ENCODE data around the gene KRT82.

KRT82 gene

DNA sequence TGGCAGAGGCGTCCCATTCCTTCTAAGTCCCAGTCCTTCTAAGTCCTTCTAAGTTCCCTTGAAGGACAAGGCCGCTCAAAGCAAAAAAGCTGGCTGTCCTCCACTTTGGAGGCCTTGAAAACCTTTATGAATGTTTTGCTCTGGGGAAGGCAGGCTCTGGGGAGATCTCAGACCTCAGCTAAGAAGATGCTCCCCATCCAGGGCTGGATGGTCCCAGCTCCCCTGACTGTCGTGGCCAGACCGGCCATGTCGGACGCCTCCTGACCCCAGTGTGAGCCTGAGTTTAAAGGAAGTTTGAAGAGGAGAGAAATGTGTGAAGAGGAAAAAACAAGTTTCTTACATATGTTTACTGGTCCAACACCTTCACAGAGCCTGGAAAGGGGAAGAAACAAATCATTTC, 26.6 kb downstream of the KRT82 start:
- DNase-seq: no peak

DNA sequence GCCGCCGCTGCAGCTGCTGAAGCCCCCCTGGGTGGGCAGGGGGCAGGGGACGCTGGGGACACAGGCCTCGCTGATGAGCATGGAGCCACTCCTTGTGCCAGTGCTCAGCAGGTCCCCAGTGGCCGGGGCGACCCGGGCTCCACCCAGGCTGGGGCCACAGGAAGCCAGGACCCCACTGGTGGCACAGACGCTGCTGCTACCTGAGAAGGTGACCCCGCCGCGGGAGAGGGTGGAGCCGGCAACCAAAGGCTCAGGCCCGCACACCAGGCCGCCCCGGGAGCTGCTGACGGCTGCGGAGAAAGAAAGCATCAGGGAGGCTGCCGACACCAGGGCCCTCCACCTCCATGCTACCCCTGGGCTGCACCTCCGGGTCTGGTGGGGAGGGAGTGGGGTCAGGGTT, 28.0 kb downstream of the KRT82 start:
- no peak for DNase-seq

DNA sequence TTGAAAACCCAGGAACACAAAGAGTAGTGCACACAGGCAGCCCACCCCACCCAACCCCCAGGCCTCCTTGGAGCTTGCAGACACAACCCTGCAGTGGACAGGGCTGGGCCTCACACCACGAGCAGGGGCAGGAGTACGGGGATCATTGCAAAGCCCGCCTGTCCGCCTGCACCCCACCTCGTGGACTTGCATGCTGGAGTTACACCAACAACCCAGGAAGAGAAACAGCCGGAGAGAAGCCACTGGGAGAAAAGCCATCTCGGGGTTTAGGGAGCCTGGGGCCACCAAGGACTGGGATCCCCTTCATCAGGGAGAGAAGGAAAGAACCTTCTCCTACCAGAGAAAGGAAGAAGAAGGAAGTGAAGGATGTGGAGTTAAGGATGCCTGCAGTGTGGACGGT, 28.9 kb downstream of the KRT82 start:
- DNase-seq: no peak

DNA sequence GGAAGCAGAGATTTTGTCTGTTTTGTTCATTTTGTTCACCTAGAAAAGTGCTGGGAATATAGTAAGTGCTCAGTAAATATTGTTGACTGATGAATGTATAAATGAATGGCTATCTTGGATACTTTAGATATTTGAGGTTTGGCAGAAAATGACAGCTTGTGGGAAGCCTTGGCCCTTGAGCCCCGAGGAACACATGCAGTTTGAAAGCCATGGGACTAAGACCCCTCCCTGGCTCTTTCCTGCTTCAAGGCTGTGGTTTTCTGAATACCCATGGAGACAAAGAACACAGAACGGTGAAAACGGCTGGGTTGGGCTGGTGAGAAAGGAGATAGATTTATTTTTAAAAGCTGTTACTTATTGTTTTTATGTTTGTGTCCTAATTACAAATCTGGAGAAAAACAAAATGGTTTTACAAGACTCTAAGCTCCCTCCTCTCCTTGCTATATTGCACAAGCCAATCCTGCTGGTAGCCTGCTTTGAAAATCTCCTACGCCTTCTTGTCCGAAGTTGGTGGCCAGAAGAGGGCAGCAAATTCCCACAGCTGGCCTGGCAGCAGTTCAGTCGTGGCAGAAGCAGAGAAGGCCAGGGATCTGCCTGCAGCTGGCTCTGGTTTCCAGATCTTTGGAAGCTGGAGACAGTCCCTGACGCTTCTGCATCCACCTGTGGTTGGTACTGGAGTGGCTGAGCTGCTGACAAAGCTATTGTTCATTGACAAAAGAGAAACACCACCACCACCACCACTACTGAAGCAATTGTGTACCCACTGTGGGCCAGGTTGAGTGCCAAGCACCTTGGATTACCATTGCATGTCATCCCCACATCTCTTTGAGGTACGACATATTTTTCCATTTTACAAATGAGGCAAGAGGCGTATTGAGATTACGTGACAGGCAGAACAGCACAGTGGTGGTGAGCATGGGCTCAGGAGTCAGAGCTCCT, 33.6 kb downstream of the KRT82 start:
- DNase-seq: peak; percentile 60 to 72

DNA sequence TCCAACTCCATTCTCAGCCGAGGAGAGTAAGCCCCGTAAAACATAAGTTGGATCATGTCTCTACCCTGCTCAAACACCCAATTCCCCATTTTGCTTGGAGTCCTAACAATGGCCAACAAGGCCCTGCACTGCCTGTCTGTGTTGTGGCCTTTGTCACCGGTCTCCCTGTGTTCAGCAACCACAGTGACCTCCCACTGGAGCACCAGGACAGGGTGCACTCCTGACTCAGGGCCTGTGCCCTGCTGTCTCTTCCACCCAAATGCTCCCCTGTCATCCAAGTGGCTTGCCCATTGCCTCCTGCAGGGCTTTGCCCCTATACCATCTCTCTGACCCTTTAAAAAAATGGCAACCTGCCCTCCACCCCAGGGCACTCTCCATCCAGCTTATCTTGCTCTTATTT, 34.4 kb downstream of the KRT82 start:
- DNase-seq: no peak

DNA sequence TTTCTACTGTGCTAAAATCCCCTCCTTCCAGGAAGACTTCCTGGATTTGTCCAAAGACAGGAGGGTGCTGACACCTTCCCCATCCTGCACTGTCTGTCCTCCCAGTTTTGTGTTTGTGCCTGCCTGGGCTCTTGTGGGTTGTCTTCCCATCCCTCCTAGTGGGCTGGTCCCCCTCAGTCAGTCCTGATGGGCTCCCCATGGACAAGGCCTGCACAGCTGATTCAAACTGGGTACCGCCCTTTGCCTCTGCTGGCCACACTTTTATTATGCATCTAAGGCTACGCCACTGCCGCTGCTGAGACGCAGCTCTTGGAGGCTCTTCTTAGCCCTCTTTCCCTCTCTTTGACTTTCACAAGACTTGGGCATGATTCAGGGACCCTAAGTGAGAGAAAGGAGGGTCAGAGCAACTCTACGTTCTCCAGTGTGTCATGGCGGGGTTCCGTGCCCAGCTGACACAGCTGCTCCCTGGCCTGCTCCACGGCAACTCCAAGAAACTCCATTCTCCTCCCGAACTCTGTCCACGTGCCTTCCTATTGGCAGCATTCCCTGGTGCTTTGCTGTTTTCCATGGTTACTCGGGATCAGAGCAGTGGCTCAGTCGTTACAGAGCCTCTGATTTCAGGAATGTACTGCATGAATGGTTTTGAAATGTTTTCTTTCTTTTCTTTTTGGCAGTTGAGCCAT, 35.1 kb downstream of the KRT82 start:
- no peak for DNase-seq

DNA sequence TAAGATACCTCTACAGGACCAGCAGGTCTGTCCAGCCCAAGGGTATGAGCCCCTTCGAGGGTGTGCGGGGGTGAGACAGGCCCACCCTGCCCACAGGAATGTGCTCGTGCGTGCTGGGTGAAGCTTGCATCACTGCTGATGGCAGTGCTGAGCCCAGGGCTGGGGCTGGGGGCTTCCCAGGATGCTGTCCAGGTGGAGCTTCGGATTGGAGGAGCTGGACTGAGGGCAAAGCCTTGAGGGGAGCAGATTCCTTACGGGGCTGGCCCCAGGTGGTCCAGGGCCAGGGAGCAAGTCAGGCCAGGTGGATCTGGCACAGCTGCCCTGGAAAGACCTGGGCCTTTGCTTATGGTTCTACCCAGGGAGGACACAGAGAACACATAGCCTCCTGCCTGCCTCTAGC, 36.3 kb downstream of the KRT82 start:
- DNase-seq: no peak

DNA sequence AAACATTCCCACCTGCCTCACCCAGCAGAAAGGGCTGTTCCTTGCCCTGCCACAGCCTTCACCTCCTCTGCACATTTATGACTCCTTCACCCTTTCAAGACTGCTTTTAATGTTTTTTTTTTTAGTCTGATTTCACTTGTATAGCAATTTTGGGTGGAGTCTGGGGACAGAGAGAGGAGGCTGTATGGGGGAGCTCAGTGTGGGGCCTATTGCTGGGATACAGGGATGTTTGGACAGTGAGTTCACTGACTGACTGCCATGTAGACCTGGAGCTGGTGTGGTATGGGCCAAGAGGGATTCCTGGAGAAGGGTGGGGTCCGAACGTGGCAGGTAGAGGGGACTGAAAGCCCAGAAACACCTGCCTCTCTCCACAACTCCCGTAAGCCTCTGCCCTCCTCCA, 36.9 kb downstream of the KRT82 start:
- no peak for DNase-seq

DNA sequence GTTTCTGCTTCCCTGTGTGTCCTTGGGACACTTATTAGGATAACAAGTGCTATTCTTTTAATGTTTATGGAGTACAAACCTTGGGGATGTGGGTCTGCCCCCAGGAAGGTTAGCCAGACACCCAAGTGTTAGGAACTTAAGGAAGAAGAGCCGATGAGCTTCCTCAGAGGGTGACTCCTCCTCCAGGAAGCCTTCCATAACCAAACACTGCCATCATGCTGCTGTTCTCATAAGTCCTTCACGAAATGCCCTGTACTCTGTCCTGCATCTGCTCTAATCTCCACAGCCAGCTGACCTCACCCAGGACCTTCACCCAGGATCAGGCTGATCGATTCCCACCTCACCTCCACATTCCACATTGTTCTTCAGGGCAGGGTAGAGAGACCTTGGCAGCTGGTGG, 37.6 kb downstream of the KRT82 start:
- DNase-seq: no peak

DNA sequence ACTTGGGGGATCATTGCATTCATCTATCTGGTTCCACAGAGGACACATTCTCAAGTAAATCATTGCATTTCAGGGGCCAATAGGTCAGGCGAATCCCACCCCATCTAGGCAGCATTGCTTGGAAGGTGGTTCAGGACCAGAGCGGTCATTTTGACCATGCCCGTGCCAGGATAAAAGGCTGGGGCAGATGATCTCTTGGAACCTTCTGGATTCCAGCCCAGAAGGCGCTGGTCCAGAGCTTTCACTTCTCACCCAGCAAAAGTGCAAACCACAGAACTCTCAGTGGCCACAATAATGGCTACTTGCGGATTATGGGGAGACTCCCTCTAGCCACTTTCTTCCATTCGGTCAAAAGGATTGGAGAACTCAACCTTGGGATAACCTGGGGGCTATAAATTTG, 38.3 kb downstream of the KRT82 start:
- no peak for DNase-seq

DNA sequence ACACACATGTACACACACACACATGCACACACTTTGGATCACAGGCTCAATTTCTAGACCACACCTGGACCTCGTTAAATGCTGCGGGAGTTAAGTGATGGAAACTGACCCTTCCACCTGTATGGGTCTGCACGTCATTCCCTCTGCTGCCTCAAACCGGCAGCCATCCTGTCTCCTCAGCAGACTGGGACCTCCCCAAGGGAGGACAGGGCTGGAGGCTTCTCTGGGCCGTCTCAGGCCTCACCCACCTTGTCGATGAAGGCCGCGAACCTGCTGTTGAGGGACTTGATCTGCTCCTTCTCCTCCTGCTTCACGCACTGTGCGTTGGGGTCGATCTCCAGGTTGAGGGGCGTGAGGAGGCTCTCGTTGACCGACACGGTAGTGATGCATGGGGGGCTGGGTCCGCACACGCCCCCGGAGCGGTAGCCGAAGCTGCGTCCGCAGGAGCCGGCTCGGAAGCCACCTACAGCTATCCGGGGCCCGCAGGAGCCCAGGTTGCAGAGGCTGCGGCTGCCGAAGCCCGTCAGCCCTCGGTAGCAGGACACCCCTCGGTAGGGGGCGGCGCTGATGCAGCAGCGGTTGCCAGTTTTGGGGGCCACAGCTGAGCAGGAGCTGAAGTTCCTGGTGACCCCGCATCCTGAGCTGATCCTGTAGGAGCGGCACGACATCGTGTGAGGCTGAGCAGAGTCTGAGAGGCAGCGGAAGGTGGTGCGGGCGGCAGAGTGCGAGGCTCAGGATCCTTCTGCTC, 39.2 kb downstream of the KRT82 start, which contains the start of gene KRT85:
KRT85 (minus strand) TSS at position 744 of the 748 bp plus-strand sequence; CDS start at position 668, 76 bp downstream.
- DNase-seq: no peak

DNA sequence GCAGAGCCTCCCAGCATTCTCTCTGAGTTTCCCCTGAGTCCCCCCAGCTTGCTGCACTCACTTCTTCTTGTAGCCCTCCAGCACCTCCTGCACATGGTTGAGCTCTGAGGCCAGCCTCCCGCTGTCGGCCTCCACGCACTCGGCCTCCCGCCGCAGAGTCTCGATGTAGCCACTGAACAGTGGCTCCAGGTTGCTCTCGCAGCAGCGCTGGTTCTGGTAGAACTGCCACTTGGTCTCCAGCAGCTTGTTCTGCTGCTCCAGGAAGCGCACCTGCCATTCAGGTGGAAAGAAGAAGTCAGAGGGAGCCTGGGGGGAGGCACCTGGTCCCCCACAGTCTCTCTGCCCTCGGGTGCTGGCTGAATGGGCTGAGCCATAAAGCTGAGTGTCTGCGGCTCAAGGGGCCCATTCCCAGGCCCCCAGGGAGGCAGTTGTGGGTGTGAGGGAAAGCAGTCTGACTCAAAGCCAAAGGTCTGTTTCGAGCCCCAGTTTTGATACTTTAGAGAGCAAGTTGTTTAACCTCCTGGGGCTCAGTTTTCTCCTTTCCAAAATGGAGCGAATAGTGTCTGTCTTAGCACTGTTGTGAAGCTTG, 41.1 kb downstream of the KRT82 start:
- no peak for DNase-seq

DNA sequence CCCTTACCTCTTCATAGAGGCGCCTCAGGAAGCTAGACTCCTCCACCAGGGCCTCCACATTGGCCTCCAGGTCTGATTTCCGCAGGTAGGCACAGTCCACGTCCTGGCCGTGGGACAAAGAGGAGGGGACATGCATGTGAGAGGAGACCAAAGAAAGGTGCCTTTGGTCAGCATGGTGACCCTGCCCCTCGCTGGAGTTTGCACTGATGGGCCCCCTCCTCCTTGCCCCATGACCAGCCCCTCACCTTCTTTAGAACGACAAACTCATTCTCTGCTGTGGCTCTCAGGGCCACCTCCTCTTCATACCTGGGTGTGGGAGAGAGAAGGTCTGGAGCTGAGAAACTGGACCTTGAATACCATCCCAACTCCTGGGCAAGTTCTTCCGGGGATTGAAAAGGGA, 42.1 kb downstream of the KRT82 start:
- no peak for DNase-seq

DNA sequence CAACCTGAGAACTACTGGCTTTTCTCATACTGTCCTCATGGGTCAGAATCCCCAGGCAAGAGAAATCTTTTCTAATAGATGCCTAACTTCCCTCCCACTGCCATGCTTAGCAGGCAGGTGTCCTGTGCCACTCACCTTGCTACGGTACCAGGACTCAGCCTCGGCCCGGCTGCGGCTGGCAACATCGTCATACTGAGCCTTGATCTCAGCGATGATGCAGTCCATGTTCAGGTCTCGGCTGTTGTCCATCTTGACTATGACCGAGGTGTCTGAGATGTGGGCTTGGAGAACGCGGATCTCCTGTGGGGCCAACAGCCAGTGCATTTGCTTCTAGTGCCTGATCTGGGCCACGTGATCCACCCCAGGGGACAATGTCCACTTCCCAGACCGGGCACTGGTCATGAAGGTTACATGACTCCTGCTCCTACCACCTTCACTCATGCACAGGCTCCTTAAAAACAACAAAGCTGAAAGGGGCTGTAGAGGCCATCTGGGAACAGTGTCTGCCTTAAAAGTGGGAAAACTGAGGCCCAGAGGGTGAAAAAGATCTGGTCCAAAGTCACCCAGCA, 42.9 kb downstream of the KRT82 start:
- no peak for DNase-seq

DNA sequence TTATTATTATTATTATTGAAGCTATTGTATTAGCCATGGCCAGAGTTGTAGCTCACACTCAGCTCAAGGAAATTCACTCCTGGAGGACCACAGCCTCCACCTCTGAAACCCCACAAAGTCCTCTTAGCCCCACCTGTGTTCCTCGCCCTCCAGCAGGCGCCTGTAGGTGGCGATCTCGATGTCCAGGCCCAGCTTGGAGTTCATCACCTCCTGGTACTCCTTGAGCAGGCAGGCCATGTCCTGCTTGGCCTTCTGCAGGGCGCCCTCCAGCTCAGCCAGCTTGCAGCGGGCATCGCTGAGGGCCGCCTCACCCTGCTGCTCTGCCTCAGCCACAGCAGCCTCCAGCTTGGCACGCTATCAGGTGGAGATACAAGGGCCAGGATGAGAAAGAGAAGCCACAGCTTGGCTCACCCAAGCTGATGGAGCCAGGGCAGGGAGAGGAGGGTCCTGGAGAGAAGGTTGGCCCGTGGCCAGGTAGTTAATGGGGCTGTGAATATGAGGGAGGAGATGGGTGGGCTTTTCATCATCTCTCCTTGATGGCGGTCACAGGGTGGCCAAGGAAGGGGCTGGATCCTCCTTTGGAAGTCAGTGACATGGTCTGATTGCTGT, 43.9 kb downstream of the KRT82 start:
- no peak for DNase-seq

DNA sequence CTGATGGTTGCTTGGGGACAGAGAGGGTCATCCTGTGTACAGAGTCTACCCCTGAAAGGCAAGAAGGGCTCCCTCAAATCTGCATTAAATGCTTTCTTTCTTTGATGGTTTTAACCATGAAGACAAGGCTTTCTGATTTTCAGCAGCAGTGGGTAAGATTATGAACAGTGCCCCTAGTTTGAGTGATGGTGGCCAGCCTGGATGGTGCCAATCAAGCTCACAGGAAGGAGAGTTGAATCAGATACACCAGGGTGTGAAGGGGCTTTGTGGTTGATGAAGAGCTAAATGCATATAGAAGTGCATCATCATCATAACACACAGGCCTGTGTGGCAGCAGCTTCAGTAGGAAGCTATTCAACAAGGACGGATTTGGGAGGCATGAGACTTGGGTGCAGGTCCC, 44.6 kb downstream of the KRT82 start:
- DNase-seq: no peak

DNA sequence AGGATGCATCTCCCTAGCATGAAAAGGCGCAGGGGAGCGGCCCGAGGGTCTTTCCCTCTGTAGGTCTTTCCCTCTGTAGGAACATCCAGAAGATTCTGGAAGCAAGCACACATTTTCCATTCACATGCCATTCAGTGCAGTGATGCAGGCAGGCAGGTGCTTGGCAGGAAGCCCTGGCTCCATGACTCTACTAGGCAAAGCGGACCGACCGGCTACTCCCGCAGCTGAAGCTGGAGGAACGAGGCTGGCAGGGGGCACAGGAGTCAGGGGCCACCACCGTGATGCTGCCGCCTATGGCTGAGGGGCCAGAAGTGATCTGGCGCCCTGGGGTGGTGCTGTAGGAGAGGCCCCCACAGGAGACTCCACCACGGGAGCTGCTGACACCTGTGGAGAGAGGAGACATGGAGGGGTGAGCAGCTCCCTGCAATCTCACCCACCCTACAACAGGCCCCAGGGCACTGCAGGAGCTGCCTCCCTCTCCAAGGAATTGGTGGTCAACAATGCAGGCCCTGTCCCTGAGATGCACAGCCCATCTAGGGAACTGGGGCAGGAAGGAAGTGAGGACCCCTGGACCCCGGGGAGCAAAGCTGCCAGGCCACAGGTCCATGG, 45.4 kb downstream of the KRT82 start:
- DNase-seq: no peak

DNA sequence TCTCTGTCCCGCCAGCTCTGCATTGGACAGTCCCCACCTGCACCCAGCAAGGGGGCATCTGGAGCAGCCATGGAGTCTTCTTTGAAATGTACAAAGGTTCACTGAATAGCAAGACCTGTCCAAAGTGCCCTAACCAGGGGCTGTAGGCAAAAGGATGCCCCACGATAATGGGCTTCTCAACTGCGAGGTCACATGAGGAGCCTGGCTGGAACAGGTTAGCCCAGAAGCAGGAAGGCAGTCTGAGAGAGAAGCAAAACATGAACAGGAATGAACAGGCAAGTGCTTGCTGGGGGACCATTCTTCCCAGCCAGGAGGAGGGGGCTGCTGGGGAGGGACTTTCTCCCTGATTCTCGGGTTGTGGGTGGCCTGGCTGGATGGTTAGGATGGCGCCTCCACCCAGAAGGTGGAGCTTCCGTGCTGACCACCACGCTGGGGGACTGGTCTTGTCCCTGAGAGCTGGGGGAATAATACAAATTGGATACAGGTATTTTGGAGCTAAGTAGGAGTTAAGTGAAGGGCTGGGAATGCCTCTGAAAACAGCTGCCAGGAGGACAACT, 46.0 kb downstream of the KRT82 start:
- DNase-seq: no peak

DNA sequence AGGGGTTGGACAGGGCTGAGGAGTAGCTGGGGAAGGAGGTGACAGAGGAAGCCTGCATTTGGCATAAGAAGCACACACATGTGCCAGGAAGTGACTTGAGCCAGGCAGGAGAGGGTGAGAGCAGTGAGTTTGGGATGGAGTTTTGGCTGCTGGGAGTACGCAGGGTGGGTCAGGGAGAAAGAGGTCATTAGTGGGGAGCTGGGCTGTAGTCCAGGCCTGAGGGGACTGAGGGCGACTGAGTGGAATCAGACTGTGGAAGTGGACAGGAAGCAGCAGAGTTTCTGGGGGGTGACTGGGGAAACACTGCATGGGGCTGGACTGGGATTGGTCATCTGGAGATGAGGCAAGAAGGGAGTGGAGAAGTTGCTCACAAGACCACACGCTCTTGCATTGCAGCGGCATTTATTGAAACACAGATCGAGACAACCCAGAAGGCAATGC, 46.5 kb downstream of the KRT82 start:
- DNase-seq: no peak

DNA sequence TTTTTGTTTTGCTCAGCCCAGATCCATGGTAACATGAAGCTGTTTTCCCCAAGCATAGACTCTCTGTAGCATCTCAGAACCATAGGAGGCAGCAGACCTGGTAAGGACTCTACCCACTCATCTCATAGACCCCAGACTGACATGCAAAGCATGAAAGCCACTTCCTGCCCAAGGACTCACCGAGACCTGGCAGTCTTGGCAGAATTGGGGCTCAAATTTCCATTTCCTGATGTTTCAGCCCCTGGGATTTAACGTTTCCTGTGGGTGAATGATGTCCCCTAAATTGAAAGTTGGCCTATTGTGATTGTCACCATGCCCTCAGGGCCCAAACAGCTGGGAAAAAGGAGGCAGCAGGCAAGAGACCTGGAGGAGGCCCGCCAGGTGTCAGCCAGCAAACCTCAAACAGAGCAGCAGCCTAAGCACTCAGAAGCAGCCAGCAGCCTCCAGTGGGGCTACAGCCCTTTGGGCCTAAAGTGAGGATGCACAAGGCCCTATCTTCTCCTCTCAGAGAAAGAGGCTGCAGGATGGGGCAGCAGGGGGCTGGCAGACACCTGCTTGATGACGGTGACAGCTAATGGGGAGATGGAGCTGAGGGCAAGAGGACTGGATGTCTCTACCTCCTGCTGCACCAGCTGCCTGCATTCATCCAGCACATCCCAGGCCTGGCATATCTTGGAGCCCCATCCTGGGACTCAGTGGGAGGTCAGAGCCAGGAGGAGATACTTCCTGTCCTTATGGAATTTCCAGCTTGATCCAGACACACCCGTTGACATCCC, 47.4 kb downstream of the KRT82 start:
- DNase-seq: no peak

Data from Kasumi-1 (cell line).